Skeletal muscle tissue (tissue), 4 donors: ENCODE data around the gene MREG. TPM values are rescaled to one million over a fixed set of nuclear protein-coding genes. Genes with fewer than 3 reads are reported as not detected.
A peak's percentile ranks its signal among the peaks of the same experiment; 100 is the strongest.

ENCODE experiments used
- H3K27ac ChIP-seq: one replicate; pipeline ENCODE4 v1.7.0; 2013; ENCODE audit warnings: mild to moderate bottlenecking, low read depth, low read length, inconsistent platforms
- H3K27me3 ChIP-seq, 3 donors: one replicate each; pipeline ENCODE4 v1.7.0; 2013; ENCODE audit warnings: low read length in 3 of 3; ENCODE audit not compliant: control insufficient read depth in 3 of 3, insufficient read depth in 3 of 3
- H3K36me3 ChIP-seq, 3 donors: one replicate each; pipeline ENCODE4 v1.7.0; 2013; ENCODE audit warnings: low read length in 3 of 3; ENCODE audit not compliant: control insufficient read depth in 3 of 3, insufficient read depth in 3 of 3
- H3K4me1 ChIP-seq, 3 donors: one replicate each; pipeline ENCODE4 v1.7.0; 2013; ENCODE audit warnings: low read length in 3 of 3, mild to moderate bottlenecking in 3 of 3; ENCODE audit not compliant: control insufficient read depth in 3 of 3, insufficient read depth in 3 of 3
- H3K4me3 ChIP-seq, 3 donors: one replicate each; pipeline ENCODE4 v1.7.0; 2013; ENCODE audit warnings: low read length in 3 of 3
- H3K9ac ChIP-seq, 3 donors: one replicate each; pipeline ENCODE4 v1.7.0; 2013; ENCODE audit warnings: low read length in 3 of 3, mild to moderate bottlenecking in 3 of 3, moderate library complexity in 2 of 3, low read depth in 1 of 3
- H3K9me3 ChIP-seq, 3 donors: one replicate each; pipeline ENCODE4 v1.7.0; 2013; ENCODE audit warnings: low read length in 3 of 3; ENCODE audit not compliant: control insufficient read depth in 3 of 3
- total RNA-seq: library from RNA; depleted of rRNA; stranded (reverse); fragments of >200 nt; gene quantifications from one replicate; pipeline ENCODE4 v1.2.3, GENCODE V29; 2014
- donor health status: Osteomylitis.

The MREG gene
- total RNA-seq, 1 donor from 2014 or later, result 0.52 TPM

DNA sequence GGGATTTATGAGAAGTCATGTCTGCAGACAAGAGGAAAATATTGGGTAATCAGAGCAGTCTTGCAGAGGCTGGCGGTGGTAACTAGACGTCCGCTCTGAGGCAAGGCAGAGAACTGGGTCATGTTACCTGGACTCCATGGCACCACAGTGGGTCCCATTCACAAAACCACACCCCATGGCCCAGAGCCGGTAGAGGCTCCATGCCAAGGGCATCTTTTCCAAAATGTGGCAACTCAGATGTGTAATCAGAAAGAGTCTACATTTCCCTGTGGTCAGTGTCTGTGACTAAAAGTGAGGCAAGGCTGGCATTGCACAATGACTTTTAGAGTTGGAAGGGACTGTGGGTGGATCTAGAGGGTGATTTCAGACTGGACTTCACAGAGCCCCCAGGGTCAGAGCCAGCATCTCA, 113.1 kb downstream of the MREG start:
- Histone ChIP-seq H3K36me3 (no peaks in the 10 kb centered on the region), H3K4me1 (peaks cover 3 to 11% (median 4%) of the 10 kb centered on the region in 3 donors), H3K27ac (no peak overlapping the region)

DNA sequence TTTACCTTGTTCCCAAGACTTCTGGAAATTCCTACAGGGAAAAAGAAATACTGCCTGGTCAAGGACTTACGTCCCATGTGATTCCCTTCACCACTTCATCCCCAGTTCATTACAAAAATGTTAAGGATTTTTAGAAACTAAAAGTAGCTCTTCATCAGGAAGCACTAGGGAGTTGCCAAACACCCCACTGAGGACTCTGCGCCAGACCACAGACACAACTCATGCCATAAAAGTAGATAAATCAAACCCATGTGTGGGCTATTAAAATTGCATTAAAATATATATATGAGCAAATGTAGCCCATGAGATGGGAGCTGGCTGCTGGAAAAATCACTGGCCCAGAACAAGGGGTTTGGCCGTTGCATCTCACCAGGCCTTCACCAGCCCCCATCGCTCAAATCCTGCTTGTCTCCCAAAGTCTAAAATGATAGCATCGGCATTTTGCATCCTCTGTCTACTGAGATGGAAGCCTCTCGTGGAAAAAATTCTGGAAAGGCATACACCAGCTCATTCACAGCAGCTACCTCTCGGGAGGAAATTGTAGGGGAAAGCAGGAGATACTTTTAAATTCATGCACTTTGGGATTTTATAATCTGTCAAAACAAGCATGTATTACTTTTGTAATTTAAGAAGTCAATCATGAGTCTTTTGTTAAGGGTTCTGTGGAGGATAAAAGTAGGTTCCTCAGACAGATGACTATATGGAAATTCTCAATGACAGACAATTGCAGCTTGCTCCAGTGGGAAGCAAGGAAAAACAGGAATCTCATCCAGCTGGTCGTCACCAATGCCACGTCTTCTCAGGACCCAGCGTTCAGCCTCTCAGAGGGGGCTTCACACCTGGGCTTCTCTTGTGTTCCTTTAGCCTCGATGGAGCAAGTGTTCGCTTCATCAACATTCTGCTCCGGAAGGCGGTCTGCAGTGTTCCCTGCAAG, 113.9 kb downstream of the MREG start:
- Histone ChIP-seq H3K27me3 (no peaks in the 10 kb centered on the region), H3K27ac (no peak overlapping the region), H3K4me3 (no peak overlapping the region), H3K4me1 (peaks cover 3 to 11% (median 4%) of the 10 kb centered on the region in 3 donors), H3K36me3 (no peaks in the 10 kb centered on the region), H3K9ac (peak overlapping the region in 1 of 3 donors; percentile 8), H3K9me3 (no peaks in the 10 kb centered on the region)

More for the DNA sequence above, 113.1 kb downstream of the MREG start:
- H3K27me3 ChIP-seq, result no peaks in the 10 kb centered on the region
- H3K9ac ChIP-seq, result peak overlapping the region in 1 of 3 donors; percentile 8
- H3K4me3 ChIP-seq, result no peak overlapping the region
- H3K9me3 ChIP-seq, result no peaks in the 10 kb centered on the region

DNA sequence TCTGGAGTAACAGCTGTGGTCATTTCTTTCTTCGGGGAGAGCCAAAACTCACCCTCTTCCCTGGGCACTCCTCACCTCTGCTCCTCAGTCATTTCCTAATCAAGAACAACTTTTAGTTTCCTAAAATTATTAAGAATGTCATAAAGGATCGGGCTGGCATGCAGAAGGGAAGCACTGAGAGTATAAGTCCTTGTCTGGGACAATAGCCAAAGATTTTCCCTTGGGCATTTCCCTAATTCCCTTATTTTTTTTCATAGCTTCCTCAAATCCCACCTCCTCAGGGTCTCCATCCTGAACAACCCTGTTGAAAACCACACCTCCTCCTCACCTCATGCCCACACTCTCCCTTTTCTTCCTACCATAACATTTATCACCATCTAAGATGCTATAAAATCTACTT, 115.0 kb downstream of the MREG start:
- H3K4me1 ChIP-seq, result peaks cover 3 to 11% (median 4%) of the 10 kb centered on the region in 3 donors
- no peaks in the 10 kb centered on the region for H3K27me3 ChIP-seq
- no peak overlapping the region for H3K27ac ChIP-seq
- H3K9me3 ChIP-seq, result no peaks in the 10 kb centered on the region
- no peak overlapping the region for H3K4me3 ChIP-seq
- H3K36me3 ChIP-seq, result no peaks in the 10 kb centered on the region
- no peak overlapping the region for H3K9ac ChIP-seq

DNA sequence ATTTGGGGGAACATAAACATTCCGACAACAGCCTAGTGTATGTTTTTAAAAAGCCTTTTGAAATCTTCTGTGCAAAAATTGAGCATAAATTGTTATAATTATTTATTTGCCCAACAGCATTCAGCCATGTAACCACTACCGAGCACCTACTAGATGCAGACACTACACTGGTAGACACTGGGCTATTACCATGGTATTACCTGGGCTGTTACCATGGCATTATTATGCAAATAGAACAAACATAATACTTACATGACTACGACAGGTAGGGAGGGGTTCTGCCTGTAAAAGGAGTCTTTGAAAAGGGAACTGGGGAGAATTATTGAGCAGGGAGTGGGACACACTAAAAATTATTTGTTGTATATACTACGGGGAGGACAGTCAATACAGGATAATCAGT, 116.4 kb downstream of the MREG start:
- Histone ChIP-seq H3K36me3 (no peaks in the 10 kb centered on the region), H3K9ac (no peak overlapping the region), H3K27ac (no peak overlapping the region), H3K4me1 (peaks cover 3 to 11% (median 4%) of the 10 kb centered on the region in 3 donors), H3K9me3 (no peaks in the 10 kb centered on the region), H3K27me3 (no peaks in the 10 kb centered on the region), H3K4me3 (no peak overlapping the region)

DNA sequence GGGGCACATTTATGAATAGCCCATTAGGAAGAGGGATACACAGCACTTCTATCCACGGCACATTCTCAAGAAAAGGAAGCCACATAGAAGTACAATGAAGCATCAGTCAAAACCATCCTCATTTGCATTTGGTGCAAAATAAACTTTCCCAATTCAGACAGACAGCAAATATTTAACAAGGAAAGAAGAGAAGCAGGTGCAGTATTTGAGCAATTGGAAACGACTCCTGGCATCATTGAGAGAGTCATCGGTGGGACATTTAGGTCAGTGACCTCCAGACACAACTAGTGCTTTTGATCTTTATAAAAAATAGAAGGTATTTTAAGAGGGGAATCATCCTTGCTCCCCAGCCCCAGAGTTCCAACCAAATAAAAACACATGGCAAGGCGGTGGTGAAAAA, 118.0 kb downstream of the MREG start:
- H3K4me3 ChIP-seq, result no peak overlapping the region
- H3K9me3 ChIP-seq, result no peaks in the 10 kb centered on the region
- no peak overlapping the region for H3K9ac ChIP-seq
- peaks cover 3 to 10% (median 4%) of the 10 kb centered on the region in 3 donors for H3K4me1 ChIP-seq
- H3K36me3 ChIP-seq, result no peaks in the 10 kb centered on the region
- H3K27me3 ChIP-seq, result no peaks in the 10 kb centered on the region
- H3K27ac ChIP-seq, result no peak overlapping the region

Other genes starting within 250 kb of the MREG start
- gene PECR, start 68.3 kb upstream of the MREG start, total RNA-seq, result 16.2 TPM
- gene TMEM169, start 68.4 kb upstream of the MREG start, total RNA-seq, result 1.6 TPM
- gene XRCC5, start 95.8 kb upstream of the MREG start, total RNA-seq, result 188 TPM